HG02938 (cell line): ENCODE results near the gene PRSS3.
"Not testable (repeated sequence)": the region's sequence is repeated elsewhere in the genome, so short reads cannot be mapped to it uniquely, and the experiment has no call there.

ENCODE experiments used
- ATAC-seq: cut with Tn5 transposase; IDR thresholded peaks from one replicate; pipeline ENCODE4 v1.9.1; 2021; ENCODE audit warnings: mild to moderate bottlenecking, moderate library complexity; ENCODE audit not compliant: unreplicated experiment

Gene PRSS3

GRCh38 chr9:33795281-33795680 lies at the start of gene PRSS3:
TSS of gene PRSS3 (plus strand) at chr9:33795561. CDS start at chr9:33795574, 13 bp downstream.
- no peak for ATAC-seq

- ATAC-seq = no peak
Measured at GRCh38 chr9:33748633-33749304, 46.6 kb upstream of the PRSS3 start.

GRCh38 chr9:33749305-33749654 lies 46.1 kb upstream of the PRSS3 start:
- not testable (repeated sequence) for ATAC-seq

GRCh38 chr9:33750307-33750838 lies 45.0 kb upstream of the PRSS3 start:
- ATAC-seq = no peak

- ATAC-seq = no peak
Measured at GRCh38 chr9:33750839-33751339, 44.5 kb upstream of the PRSS3 start.

- ATAC-seq = no peak
Measured at GRCh38 chr9:33751536-33752129, 43.7 kb upstream of the PRSS3 start.

- no peak for ATAC-seq
Measured at GRCh38 chr9:33752130-33752637, 43.2 kb upstream of the PRSS3 start.

- not testable (repeated sequence) for ATAC-seq
Measured at GRCh38 chr9:33752789-33753188, 42.6 kb upstream of the PRSS3 start.

GRCh38 chr9:33759648-33760047 lies 35.7 kb upstream of the PRSS3 start:
- ATAC-seq = not testable (repeated sequence)

- no peak for ATAC-seq
Measured at GRCh38 chr9:33762343-33762742, 33.0 kb upstream of the PRSS3 start.

- not testable (repeated sequence) for ATAC-seq
Measured at GRCh38 chr9:33763709-33764108, 31.7 kb upstream of the PRSS3 start.

- ATAC-seq = no peak
Measured at GRCh38 chr9:33765411-33765810, 29.9 kb upstream of the PRSS3 start.

GRCh38 chr9:33770156-33770880 lies 25.0 kb upstream of the PRSS3 start:
- ATAC-seq = not testable (repeated sequence)

GRCh38 chr9:33773135-33773534 lies 22.2 kb upstream of the PRSS3 start:
- ATAC-seq = not testable (repeated sequence)

- not testable (repeated sequence) for ATAC-seq
Measured at GRCh38 chr9:33774074-33774659, 21.2 kb upstream of the PRSS3 start.

- ATAC-seq = no peak
Measured at GRCh38 chr9:33776578-33776977, 18.8 kb upstream of the PRSS3 start.

- no peak for ATAC-seq
Measured at GRCh38 chr9:33778700-33779351, 16.5 kb upstream of the PRSS3 start.

GRCh38 chr9:33780276-33780675 lies 15.1 kb upstream of the PRSS3 start:
- no peak for ATAC-seq

- no peak for ATAC-seq
Measured at GRCh38 chr9:33781736-33782135, 13.6 kb upstream of the PRSS3 start.

GRCh38 chr9:33782395-33783152 lies 12.8 kb upstream of the PRSS3 start:
- ATAC-seq = no peak
